Measurements from ENCODE around the gene MAN1A1. TPM values are rescaled to one million over a fixed set of nuclear protein-coding genes. Genes with fewer than 3 reads are reported as not detected.

MAN1A1 gene
- total RNA-seq, 4 donors from 2014 or later = 17.8 to 34.7 (median 29.9) TPM

GRCh38 chr6:119231394-119231793 is 118.2 kb downstream of the MAN1A1 start:
- WGBS = 92% methylated on average over 4 of the region's 4 CpGs
- TF ChIP-seq CTCF (IDR thresholded peaks at IDR 0.05) (no peak), EP300 (IDR thresholded peaks at IDR 0.05) (no peak), POLR2AphosphoS5 (IDR thresholded peaks at IDR 0.05) (no peak), POLR2A (IDR thresholded peaks at IDR 0.05) (no peak)
- Histone ChIP-seq H3K4me1 (no peaks in the 10 kb centered on the region), H3K4me3 (no peak overlapping the region), H3K27me3 (no peaks in the 10 kb centered on the region), H3K36me3 (peaks cover 13% of the 10 kb centered on the region), H3K9me3 (no peaks in the 10 kb centered on the region), H3K27ac (no peak overlapping the region)
- DNase-seq (ENCODE audit: low spot score in 2 of 2) = no peak

GRCh38 chr6:119230160-119230559 is 119.4 kb downstream of the MAN1A1 start:
- no peaks in the 10 kb centered on the region for H3K9me3 ChIP-seq
- no peak for DNase-seq (ENCODE audit: low spot score in 2 of 2)
- no peak overlapping the region for H3K27ac ChIP-seq
- no peaks in the 10 kb centered on the region for H3K27me3 ChIP-seq
- H3K4me1 ChIP-seq = no peaks in the 10 kb centered on the region
- TF ChIP-seq POLR2A (IDR thresholded peaks at IDR 0.05) (no peak), POLR2AphosphoS5 (IDR thresholded peaks at IDR 0.05) (no peak), EP300 (IDR thresholded peaks at IDR 0.05) (no peak), CTCF (IDR thresholded peaks at IDR 0.05) (no peak)
- peaks cover under 1% of the 10 kb centered on the region for H3K36me3 ChIP-seq
- no peak overlapping the region for H3K4me3 ChIP-seq
- 93% methylated on average over 4 of the region's 4 CpGs for WGBS

- Histone ChIP-seq H3K27ac (no peak overlapping the region), H3K4me1 (no peaks in the 10 kb centered on the region), H3K36me3 (no peaks in the 10 kb centered on the region), H3K9me3 (no peaks in the 10 kb centered on the region), H3K27me3 (no peaks in the 10 kb centered on the region), H3K4me3 (no peak overlapping the region)
- DNase-seq (ENCODE audit: low spot score in 2 of 2) = no peak
- 86% methylated on average over 2 of the region's 2 CpGs for WGBS
- no peak for TF ChIP-seq POLR2AphosphoS5 (IDR thresholded peaks at IDR 0.05)
- no peak for TF ChIP-seq CTCF (IDR thresholded peaks at IDR 0.05)
- TF ChIP-seq EP300 (IDR thresholded peaks at IDR 0.05) = no peak
- TF ChIP-seq POLR2A (IDR thresholded peaks at IDR 0.05) = no peak
These were observed 122.2 kb downstream of the MAN1A1 start for GRCh38 chr6:119227377-119227776.

- Histone ChIP-seq H3K4me3 (no peak overlapping the region), H3K9me3 (no peaks in the 10 kb centered on the region), H3K27me3 (no peaks in the 10 kb centered on the region), H3K4me1 (no peaks in the 10 kb centered on the region), H3K27ac (no peak overlapping the region), H3K36me3 (no peaks in the 10 kb centered on the region)
- DNase-seq (ENCODE audit: low spot score in 2 of 2) = no peak
- TF ChIP-seq POLR2A (IDR thresholded peaks at IDR 0.05) = no peak
- no peak for TF ChIP-seq EP300 (IDR thresholded peaks at IDR 0.05)
- whole genome bisulfite sequencing = 85% methylated on average over 4 of the region's 4 CpGs
These were observed 123.5 kb downstream of the MAN1A1 start for GRCh38 chr6:119226089-119226488.

- no peak for TF ChIP-seq POLR2AphosphoS5 (IDR thresholded peaks at IDR 0.05)
- no peak for TF ChIP-seq POLR2A (IDR thresholded peaks at IDR 0.05)
- TF ChIP-seq CTCF (IDR thresholded peaks at IDR 0.05) = no peak
- TF ChIP-seq EP300 (IDR thresholded peaks at IDR 0.05) = no peak
- WGBS = 94% methylated on average over 4 of the region's 4 CpGs
- Histone ChIP-seq H3K9me3 (no peaks in the 10 kb centered on the region), H3K4me1 (peaks cover 2% of the 10 kb centered on the region), H3K36me3 (no peaks in the 10 kb centered on the region), H3K27ac (no peak overlapping the region), H3K4me3 (no peak overlapping the region), H3K27me3 (no peaks in the 10 kb centered on the region)
- DNase-seq (ENCODE audit: low spot score in 2 of 2) = no peak
These were observed 125.4 kb downstream of the MAN1A1 start for GRCh38 chr6:119224095-119224701.

GRCh38 chr6:119220452-119220851 is 129.1 kb downstream of the MAN1A1 start:
- Histone ChIP-seq H3K27me3 (no peaks in the 10 kb centered on the region), H3K9me3 (no peaks in the 10 kb centered on the region), H3K4me1 (peaks cover 5% of the 10 kb centered on the region), H3K36me3 (no peaks in the 10 kb centered on the region), H3K27ac (no peak overlapping the region), H3K4me3 (no peak overlapping the region)
- 62% methylated on average over 1 of the region's 1 CpG for WGBS
- TF ChIP-seq POLR2AphosphoS5 (IDR thresholded peaks at IDR 0.05) = no peak
- TF ChIP-seq CTCF (IDR thresholded peaks at IDR 0.05) = no peak
- no peak for TF ChIP-seq POLR2A (IDR thresholded peaks at IDR 0.05)
- TF ChIP-seq EP300 (IDR thresholded peaks at IDR 0.05) = no peak
- DNase-seq (ENCODE audit: low spot score in 2 of 2) = no peak

All from suprapubic skin (tissue), 4 donors.